H9 (cell line): ENCODE measurements around the gene HCRTR1. TPM values are rescaled to one million over a fixed set of nuclear protein-coding genes. Genes with fewer than 3 reads are reported as not detected.

Source experiments
- DNase-seq: peaks from one replicate; pipeline ENCODE4 v3.0.0-alpha.2; 2017
- H2AFZ ChIP-seq: one replicate; pipeline ENCODE4 v1.6.1; 2013; ENCODE audit warnings: mild to moderate bottlenecking, low read length, control low read depth, moderate library complexity
- H2AK5ac ChIP-seq: 2 replicates; pipeline ENCODE4 v1.6.1; 2013; ENCODE audit warnings: low read length, control low read depth, mixed read lengths; ENCODE audit not compliant: insufficient read length
- H2BK120ac ChIP-seq: one replicate; pipeline ENCODE4 v1.6.1; 2013; ENCODE audit warnings: low read depth, mild to moderate bottlenecking, low read length, control low read depth, inconsistent platforms; ENCODE audit not compliant: poor library complexity, severe bottlenecking
- H2BK12ac ChIP-seq: 2 replicates; pipeline ENCODE4 v1.6.1; 2013; ENCODE audit warnings: low read length, control low read depth, mixed read lengths, low read depth; ENCODE audit not compliant: insufficient read length
- H2BK15ac ChIP-seq: 2 replicates; pipeline ENCODE4 v1.6.1; 2013; ENCODE audit warnings: low read depth, low read length, control low read depth
- H2BK20ac ChIP-seq: one replicate; pipeline ENCODE4 v1.6.1; 2013; ENCODE audit warnings: low read depth, mild to moderate bottlenecking, low read length, control low read depth, inconsistent platforms; ENCODE audit not compliant: poor library complexity, severe bottlenecking
- H2BK5ac ChIP-seq: 2 replicates; pipeline ENCODE4 v1.6.1; 2013; ENCODE audit warnings: low read length, control low read depth, mixed read lengths; ENCODE audit not compliant: insufficient read length
- H3K14ac ChIP-seq: 2 replicates; pipeline ENCODE4 v1.6.1; 2013; ENCODE audit warnings: low read length, control low read depth; ENCODE audit not compliant: insufficient read depth
- H3K18ac ChIP-seq: 2 replicates; pipeline ENCODE4 v1.6.1; 2013; ENCODE audit warnings: low read depth, mild to moderate bottlenecking, mixed read lengths, low read length, control low read depth; ENCODE audit not compliant: insufficient read length
- H3K23ac ChIP-seq: 2 replicates; pipeline ENCODE4 v1.6.1; 2013; ENCODE audit warnings: low read length, control low read depth, mixed read lengths, low read depth; ENCODE audit not compliant: insufficient read length
- H3K23me2 ChIP-seq: 2 replicates; pipeline ENCODE4 v1.6.1; 2013; ENCODE audit warnings: low read depth, mild to moderate bottlenecking, mixed read lengths, low read length, control low read depth; ENCODE audit not compliant: insufficient read length, poor library complexity, severe bottlenecking
- H3K27ac ChIP-seq: 2 replicates; pipeline ENCODE4 v1.5.1; 2013; ENCODE audit warnings: low read length, control low read depth, mixed read lengths, low read depth; ENCODE audit not compliant: insufficient read length
- H3K27me3 ChIP-seq: 2 replicates; pipeline ENCODE4 v1.6.1; 2013; ENCODE audit warnings: low read length, control low read depth, inconsistent platforms; ENCODE audit not compliant: insufficient read depth
- H3K4ac ChIP-seq: 2 replicates; pipeline ENCODE4 v1.6.1; 2013; ENCODE audit warnings: low read depth, mild to moderate bottlenecking, control low read depth, inconsistent platforms, low read length, moderate library complexity
- H3K4me1 ChIP-seq: 2 replicates; pipeline ENCODE4 v1.6.1; 2013; ENCODE audit warnings: low read length, control low read depth, inconsistent platforms; ENCODE audit not compliant: insufficient read depth
- H3K4me2 ChIP-seq: 2 replicates; pipeline ENCODE4 v1.6.1; 2013; ENCODE audit warnings: low read length, control low read depth, mixed read lengths; ENCODE audit not compliant: insufficient read length, insufficient read depth
- H3K56ac ChIP-seq: 2 replicates; pipeline ENCODE4 v1.6.1; 2013; ENCODE audit warnings: low read depth, mild to moderate bottlenecking, mixed read lengths, low read length, control low read depth; ENCODE audit not compliant: insufficient read length
- H3K79me1 ChIP-seq: 2 replicates; pipeline ENCODE4 v1.6.1; 2013; ENCODE audit warnings: low read depth, mild to moderate bottlenecking, moderate library complexity, low read length, control low read depth, inconsistent platforms; ENCODE audit not compliant: insufficient read depth, poor library complexity, severe bottlenecking
- H3K79me2 ChIP-seq: 2 replicates; pipeline ENCODE4 v1.6.1; 2013; ENCODE audit warnings: low read length, control low read depth, inconsistent platforms; ENCODE audit not compliant: insufficient read depth
- H3K9ac ChIP-seq: 2 replicates; pipeline ENCODE4 v1.6.1; 2013; ENCODE audit warnings: low read length, control low read depth, mixed read lengths; ENCODE audit not compliant: insufficient read length; ENCODE audit errors: extremely low read depth
- H3K9me3 ChIP-seq: one replicate; pipeline ENCODE4 v1.6.1; 2013; ENCODE audit warnings: low read depth, low read length, inconsistent platforms; ENCODE audit not compliant: control insufficient read depth
- H3T11ph ChIP-seq: one replicate; pipeline ENCODE4 v1.6.1; 2013; ENCODE audit warnings: mild to moderate bottlenecking, low read length, control low read depth, inconsistent platforms
- H4K20me1 ChIP-seq: one replicate; pipeline ENCODE4 v1.6.1; 2013; ENCODE audit not compliant: control insufficient read depth, insufficient read length, insufficient read depth
- H4K5ac ChIP-seq: 2 replicates; pipeline ENCODE4 v1.6.1; 2013; ENCODE audit warnings: low read depth, mild to moderate bottlenecking, mixed read lengths, low read length, control low read depth; ENCODE audit not compliant: insufficient read length
- H4K8ac ChIP-seq: replicated peaks from 2 replicates; pipeline ENCODE4 v1.6.1; 2013; ENCODE audit warnings: low read length, control low read depth, mixed read lengths, low read depth; ENCODE audit not compliant: insufficient read length
- H4K91ac ChIP-seq: 2 replicates; pipeline ENCODE4 v1.6.1; 2013; ENCODE audit warnings: low read depth, mild to moderate bottlenecking, moderate library complexity, mixed read lengths, low read length, control low read depth; ENCODE audit not compliant: insufficient read length
- H3K27ac Mint-ChIP-seq, 3 experiments: 2 replicates in 2 of 3; 3 replicates in 1 of 3; pipeline ENCODE4 v1.8.0; 2020 to 2021; ENCODE audit warnings: mixed read lengths in 3 of 3, mild to moderate bottlenecking in 1 of 3, moderate library complexity in 1 of 3
- H3K27me3 Mint-ChIP-seq: 2 replicates; pipeline ENCODE4 v1.8.0; 2021; ENCODE audit warnings: low read depth, mild to moderate bottlenecking, moderate library complexity, mixed read lengths
- H3K36me3 Mint-ChIP-seq, 3 experiments: 2 replicates in 2 of 3; 3 replicates in 1 of 3; pipeline ENCODE4 v1.8.0; 2020 to 2021; ENCODE audit warnings: low read depth in 3 of 3, mixed read lengths in 3 of 3; ENCODE audit not compliant: insufficient read depth in 1 of 3
- H3K4me1 Mint-ChIP-seq, 2 experiments: 2 replicates each; pipeline ENCODE4 v1.8.0; 2020; ENCODE audit warnings: mixed read lengths in 2 of 2
- H3K4me3 Mint-ChIP-seq, 2 experiments: 2 replicates in 1 of 2; 3 replicates in 1 of 2; pipeline ENCODE4 v1.8.0; 2020 to 2021; ENCODE audit warnings: mild to moderate bottlenecking in 2 of 2, mixed read lengths in 2 of 2, moderate library complexity in 1 of 2
- H3K9me3 Mint-ChIP-seq, 2 experiments: 2 replicates in 1 of 2; 3 replicates in 1 of 2; pipeline ENCODE4 v1.8.0; 2020; ENCODE audit warnings: mild to moderate bottlenecking in 2 of 2, mixed read lengths in 2 of 2, moderate library complexity in 1 of 2
- CTCF ChIP-seq: fragments of 200-600 bp; sonication (generic); conservative IDR thresholded peaks from 3 replicates; pipeline ENCODE4 v1.8.0; 2021; ENCODE audit warnings: antibody characterized with exemption, mild to moderate bottlenecking
- WGBS: extraction: QIAGEN DNeasy Blood & Tissue Kit; methylation state at CpG from one replicate; pipeline ENCODE4 v1.1.7; 2013; ENCODE audit warnings: missing lambda C conversion rate, low lambda C conversion rate, mixed read lengths; ENCODE audit not compliant: insufficient read length; ENCODE audit errors: extremely low coverage; 5-methylcytosine and 5-hydroxymethylcytosine counted together
- total RNA-seq: library from RNA; stranded (reverse); gene quantifications from 2 replicates; pipeline ENCODE4 v1.2.1, GENCODE V29; 2021

HCRTR1 gene
- total RNA-seq, 1 experiment from 2014 or later = not detected

DNA sequence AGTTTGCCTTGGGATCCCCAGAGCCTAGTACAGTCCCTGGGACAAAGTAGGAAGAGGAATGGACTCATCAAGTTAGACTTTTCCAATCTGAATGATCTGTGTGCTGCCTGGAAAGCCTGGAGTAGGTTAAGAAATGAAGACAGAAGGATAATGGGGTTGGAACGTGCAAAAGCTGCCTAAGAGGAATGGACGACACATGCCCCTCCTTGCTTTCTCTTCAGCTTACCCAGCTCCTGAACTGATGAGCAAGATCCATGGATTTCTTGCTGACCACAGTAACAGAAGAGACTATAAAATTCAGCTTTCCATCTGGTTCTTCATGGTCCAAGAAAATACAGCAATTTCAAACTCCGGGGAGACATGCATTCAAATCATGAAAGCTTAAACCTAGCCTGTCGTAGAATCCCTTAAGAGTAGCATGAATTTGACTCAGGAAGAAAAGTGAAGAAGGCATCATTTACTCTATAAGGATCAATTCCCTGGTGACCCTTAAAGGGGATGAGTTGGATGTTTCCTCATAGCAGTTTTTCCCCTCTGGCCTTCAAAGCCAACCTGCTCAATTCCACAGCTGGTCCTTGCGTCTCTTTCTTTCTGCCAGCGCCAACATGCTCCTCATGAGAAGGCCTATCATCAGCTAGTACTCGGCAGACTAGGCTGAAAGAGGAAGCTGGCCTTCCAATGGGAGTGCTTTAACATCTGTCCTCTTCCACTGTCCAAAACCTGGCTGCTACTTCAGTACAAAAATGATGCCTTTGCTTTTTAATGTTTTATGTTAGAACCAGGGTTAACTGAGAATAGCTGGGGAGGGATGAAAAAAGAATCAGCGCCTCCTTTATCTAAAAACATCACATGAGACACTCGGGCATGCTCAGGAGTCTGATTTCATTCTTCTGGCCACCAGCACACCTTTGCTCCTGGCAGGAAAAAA, 32.9 kb downstream of the HCRTR1 start:
- Histone ChIP-seq H3K9ac (no peak overlapping the region), H4K8ac (no peak overlapping the region), H3K56ac (no peak overlapping the region), H3K27me3 (no peaks in the 10 kb centered on the region), H2BK15ac (no peak overlapping the region), H2BK120ac (no peak overlapping the region), H3K23ac (no peak overlapping the region), H3K4me2 (no peak overlapping the region), H4K91ac (no peak overlapping the region), H3K23me2 (no peaks in the 10 kb centered on the region), H3K4me1 (no peaks in the 10 kb centered on the region; the same call in 1 of the 2 replicates), H3K79me1 (no peaks in the 10 kb centered on the region), H3K18ac (no peak overlapping the region), H3K9me3 (no peaks in the 10 kb centered on the region), H2AFZ (no peak overlapping the region), H2AK5ac (no peak overlapping the region), H2BK12ac (no peak overlapping the region), H3K14ac (no peak overlapping the region), H4K20me1 (no peaks in the 10 kb centered on the region), H3K79me2 (no peaks in the 10 kb centered on the region), H4K5ac (no peak overlapping the region), H3K4ac (no peak overlapping the region), H2BK20ac (no peak overlapping the region), H2BK5ac (no peak overlapping the region), H3K27ac (no peak overlapping the region), H3T11ph (no peak overlapping the region)
- peaks cover 5% of the 10 kb centered on the region for H3K27me3 Mint-ChIP-seq
- no peak overlapping the region for H3K4me3 Mint-ChIP-seq
- no peak for DNase-seq
- WGBS = no CpG with 5 or more reads among the region's 9 CpGs
- H3K4me1 Mint-ChIP-seq = peaks cover 5 to 6% of the 10 kb centered on the region in 2 experiments
- H3K9me3 Mint-ChIP-seq = no peaks in the 10 kb centered on the region
- no peak overlapping the region for H3K27ac Mint-ChIP-seq
- TF ChIP-seq CTCF = no peak
- no peaks in the 10 kb centered on the region for H3K36me3 Mint-ChIP-seq
